Activated gamma-delta T cell treated with Interleukin-2 at 50 U/mL for 16 hours (primary cell): ENCODE data around the gene ZC3H11A.
"Not testable (repeated sequence)": the region's sequence is repeated elsewhere in the genome, so short reads cannot be mapped to it uniquely, and the experiment has no call there.

ENCODE experiments used
- DNase-seq: peaks from one replicate; pipeline ENCODE4 v3.0.0-alpha.2; 2020

The ZC3H11A gene

DNA sequence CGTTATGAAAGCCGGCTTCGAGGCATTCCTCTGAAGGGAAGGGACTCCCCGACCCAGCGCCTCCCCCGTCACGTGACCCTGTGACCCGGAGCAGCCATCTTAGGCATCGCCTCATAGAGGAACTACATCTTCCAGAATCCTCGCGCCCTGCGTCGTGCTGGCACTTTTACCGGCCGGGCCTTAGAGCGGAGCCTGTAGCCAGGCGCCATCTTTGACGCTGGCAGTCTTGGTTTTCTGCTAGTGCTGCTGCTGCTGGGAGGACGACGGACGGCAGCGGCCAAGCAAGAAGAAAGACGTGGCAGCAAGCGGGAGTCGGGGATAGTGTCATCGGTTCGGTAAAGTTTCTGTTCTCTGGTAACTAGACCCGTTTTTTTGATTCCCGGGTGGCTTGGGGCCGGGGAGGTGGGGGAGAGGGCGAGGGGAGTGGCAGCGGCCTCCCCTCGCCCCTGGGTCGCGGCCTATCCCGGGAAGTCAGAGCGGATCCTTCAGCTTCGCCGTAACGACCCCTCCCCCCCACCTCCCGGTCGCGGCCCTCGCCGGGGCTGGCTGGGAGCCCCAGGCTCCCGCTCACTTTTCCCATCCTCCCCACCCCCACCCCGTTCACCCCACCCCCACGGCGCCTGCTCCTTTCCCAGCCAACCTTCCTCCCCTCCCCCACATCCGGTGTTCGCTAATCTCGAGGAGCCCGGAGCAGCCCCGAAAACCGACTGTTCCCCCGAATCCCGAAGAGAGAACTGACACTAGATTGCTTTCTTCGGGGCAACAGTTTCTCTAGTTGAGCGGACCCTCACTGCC is at the start of gene ZC3H11A, which contains the start of gene ZBED6:
TSS of gene ZC3H11A (plus strand) at position 183 of the 795 bp plus-strand sequence. CDS start 21,448 bp downstream, outside the sequence.
TSS of gene ZBED6 (plus strand) at position 183 of the 795 bp plus-strand sequence. CDS start 1,900 bp downstream, outside the sequence.
- DNase-seq, result peak; percentile 98

GRCh38 chr1:203746281-203746680 is 49.1 kb upstream of the ZC3H11A start:
- DNase-seq, result no peak

DNA sequence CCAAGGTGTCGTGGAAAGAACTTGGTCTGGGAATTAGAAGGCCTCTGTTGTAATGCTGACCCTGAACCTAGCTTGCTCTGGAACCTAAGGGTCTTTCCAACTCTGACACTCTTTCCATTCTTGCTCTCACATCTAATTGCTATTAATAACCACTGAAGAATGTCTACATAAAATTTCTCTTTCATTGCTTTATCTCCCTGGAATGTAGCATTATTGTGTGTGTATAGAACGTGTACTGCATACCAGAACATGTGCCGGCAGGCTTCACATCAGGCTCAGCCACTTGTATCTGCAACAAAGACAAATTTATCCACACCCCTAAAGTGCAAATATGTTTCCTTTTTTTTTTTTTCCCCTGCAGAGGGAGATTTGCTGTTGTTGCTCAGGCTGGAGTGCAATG is 44.4 kb upstream of the ZC3H11A start:
- no peak for DNase-seq

- DNase-seq, result not testable (repeated sequence)
Measured at GRCh38 chr1:203751618-203752361, 43.6 kb upstream of the ZC3H11A start.

- no peak for DNase-seq
Measured at GRCh38 chr1:203754455-203754864, 41.0 kb upstream of the ZC3H11A start.

- no peak for DNase-seq
Measured at GRCh38 chr1:203756036-203756435, 39.4 kb upstream of the ZC3H11A start.

GRCh38 chr1:203758749-203759148 is 36.7 kb upstream of the ZC3H11A start:
- not testable (repeated sequence) for DNase-seq

DNA sequence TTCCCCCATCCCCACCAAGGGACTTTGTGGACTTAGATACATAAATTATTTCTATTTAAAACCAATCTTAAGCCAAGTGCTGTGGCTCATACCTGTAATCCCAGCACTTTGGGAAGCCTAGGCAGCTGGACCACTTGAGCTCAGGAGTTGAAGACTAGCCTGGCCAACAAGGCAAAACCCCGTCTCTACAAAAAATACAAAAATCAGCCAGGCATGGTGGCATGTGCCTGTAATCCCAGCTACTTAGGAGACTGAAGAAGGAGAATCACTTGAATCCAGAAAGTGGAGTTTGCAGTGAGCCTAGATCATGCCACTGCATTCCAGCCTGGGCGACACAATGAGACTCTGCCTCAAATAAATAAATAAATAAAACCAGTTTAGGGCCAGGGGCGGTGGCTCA is 34.9 kb upstream of the ZC3H11A start:
- DNase-seq, result no peak

GRCh38 chr1:203761958-203762357 is 33.5 kb upstream of the ZC3H11A start:
- DNase-seq, result not testable (repeated sequence)

DNA sequence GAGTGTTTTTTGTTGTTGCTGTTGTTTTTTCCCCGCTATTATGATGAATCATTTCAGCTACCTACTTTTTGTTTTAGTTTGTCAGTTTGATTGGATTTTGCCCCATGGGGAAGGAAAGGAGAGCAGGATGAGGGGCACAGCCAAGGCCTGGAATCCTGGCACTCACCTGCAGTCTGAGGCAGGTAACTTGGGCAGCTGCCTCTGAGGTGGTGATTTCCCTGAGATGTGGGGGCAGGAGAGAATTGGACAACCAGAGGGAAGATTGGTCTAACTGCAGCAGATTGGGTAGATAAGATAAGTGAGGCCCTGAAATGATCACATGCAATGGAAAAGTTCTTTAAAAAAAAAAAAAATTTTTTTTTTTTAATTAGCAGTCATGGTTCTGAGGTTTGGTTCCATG is 31.9 kb upstream of the ZC3H11A start:
- no peak for DNase-seq

GRCh38 chr1:203764105-203765028 is 31.1 kb upstream of the ZC3H11A start:
- DNase-seq, result no peak

DNA sequence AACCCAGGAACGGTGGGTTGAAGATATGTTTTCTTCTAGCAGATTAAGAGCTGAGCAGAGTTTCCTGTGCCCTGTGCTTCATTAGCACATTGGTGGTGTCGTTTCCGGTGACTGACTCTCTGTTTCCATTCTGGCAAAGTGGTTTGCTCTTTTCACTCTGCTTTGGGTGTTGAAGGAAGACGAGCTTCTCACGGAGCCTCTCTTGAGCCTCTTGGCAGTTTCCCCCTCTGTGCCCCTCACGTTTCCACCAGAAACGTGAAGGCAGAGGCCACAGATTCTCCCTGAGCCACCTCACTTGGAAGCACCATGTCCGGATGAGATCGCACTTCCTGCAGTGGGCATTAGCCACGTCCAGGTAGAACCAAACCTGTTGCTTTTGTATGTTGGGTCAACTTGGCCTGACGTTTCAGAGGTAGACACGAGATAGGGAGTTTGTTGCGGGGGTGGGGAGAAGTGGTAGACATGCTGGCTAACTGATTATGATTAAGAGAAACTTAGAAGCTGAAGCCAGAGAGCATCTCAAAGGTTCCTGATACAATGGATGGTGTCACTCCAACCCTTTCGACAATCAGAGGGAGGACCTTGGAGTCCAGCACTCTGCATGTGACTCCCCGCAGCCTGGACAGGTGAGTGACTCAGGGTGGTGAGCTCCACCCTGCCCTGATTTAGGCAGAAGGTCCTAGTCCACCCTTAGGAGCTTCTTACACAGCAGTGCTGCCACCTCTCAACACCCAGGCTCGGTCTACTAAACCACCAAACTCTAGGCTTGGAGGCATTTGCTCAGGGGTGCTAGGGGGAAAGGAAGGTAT is 30.2 kb upstream of the ZC3H11A start, which contains the start of gene LAX1:
TSS of gene LAX1 (plus strand) at position 155 of the 809 bp plus-strand sequence. CDS start at position 538, 383 bp downstream.
- DNase-seq, result peak; percentile 78

DNA sequence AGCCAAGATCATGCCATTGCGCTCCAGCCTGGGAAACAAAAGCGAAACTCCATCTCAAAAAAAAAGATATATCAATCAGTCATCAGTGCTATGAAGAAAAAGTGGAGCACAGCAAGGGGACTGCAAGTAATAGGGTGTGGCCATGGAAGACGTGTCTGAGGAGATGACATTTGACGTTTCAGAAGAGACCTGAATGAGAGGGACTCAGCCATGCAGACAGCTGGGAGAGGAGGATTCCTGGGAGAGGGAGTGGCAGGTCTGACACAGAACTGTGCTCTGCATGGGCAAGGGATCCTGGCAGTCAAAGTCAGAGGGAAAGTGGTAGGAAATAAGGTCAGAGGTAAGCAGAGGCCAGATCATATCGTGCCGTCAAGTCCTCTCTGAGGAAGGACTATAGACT is 27.2 kb upstream of the ZC3H11A start:
- DNase-seq, result no peak

- DNase-seq, result no peak
Measured at GRCh38 chr1:203769505-203770343, 25.7 kb upstream of the ZC3H11A start.

DNA sequence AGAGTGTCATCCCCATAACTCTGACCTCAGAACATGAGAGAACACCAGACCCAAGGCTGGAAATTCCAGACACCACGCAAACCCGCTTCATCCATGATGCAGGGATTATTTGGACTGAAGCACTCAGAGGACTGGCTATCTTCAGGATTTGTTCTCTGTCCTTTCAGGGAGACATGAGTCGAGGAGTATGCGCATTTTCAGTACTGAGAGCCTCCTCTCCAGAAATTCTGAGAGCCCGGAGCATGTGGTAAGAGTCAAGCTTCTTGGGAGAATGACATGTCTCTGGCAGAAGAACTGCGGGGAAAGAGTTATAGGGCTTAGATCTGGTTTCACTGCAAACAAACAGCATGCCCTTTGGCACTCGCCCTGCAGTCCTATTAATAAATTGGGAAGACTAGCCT is 23.5 kb upstream of the ZC3H11A start:
- no peak for DNase-seq

GRCh38 chr1:203772836-203773235 is 22.6 kb upstream of the ZC3H11A start:
- no peak for DNase-seq

GRCh38 chr1:203776636-203777035 is 18.8 kb upstream of the ZC3H11A start:
- no peak for DNase-seq

GRCh38 chr1:203777596-203777995 is 17.8 kb upstream of the ZC3H11A start:
- DNase-seq, result no peak

GRCh38 chr1:203778146-203778545 is 17.3 kb upstream of the ZC3H11A start:
- no peak for DNase-seq

DNA sequence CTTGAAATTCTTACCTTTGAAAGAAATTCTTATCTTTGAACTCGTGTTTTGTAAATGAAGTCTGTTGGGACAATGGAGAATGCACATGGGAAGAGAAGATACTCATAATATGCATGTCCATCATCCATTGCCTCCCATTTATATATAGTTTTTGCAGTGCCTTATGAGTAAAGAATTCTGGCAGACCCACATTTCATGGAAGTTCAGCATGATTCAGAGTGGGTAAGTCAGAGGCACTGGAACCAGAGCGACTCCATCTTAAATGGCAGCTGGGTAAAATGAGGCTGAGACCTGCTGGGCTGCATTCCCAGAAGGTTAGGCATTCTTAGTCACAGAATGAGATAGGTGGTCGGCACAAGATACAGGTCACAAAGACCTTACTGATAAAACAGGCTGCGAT is 16.6 kb upstream of the ZC3H11A start:
- DNase-seq, result no peak

DNA sequence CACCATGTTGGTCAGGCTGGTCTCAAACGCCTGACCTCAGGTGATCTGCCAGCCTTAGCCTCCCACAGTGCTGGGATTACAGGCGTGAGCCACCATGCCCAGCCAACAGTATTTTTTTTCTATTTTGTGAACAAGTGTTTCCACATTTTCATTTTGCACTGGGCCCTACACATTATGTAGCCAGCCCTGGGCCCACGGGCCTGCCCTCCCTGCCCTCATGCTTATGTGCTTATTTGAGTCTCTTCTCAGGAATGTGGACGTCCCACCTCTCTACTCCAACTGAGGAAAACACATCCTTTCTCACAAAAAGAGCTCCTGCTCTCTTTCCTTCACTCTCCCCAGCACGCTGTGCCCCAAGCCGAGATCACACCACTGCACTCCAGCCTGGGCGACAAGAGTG is 13.5 kb upstream of the ZC3H11A start:
- no peak for DNase-seq
